Fibroblast of peridontal ligament (primary cell): ENCODE data around the gene ABCA10.
A peak's percentile ranks its signal among the peaks of the same experiment; 100 is the strongest.
"Not testable (repeated sequence)": the region's sequence is repeated elsewhere in the genome, so short reads cannot be mapped to it uniquely, and the experiment has no call there.

Experiments
- DNase-seq: peaks from one replicate; pipeline ENCODE4 v3.0.0-alpha.2; 2010; ENCODE audit errors: extremely low read depth

The ABCA10 gene

GRCh38 chr17:69227541-69227940 lies 1.1 kb downstream of the ABCA10 start:
- DNase-seq: no peak

DNA sequence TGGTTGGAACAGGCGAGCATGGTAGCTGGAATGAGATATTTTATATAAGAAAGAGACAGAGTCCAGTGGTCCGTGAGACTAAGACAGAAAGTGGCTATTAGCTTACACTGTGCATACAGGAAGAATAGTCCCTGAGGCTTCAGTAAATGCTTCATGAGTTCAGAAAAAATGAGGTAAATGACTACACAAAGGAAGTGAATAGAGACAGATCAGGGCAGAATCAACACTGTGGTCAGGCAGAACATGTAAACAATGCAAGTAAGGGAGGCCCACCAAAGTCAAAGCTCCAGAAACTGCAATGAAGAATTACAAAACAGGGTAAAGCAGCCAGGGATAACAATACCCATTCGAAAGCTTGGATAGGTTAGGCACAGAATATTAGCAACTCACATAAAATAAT lies 4.8 kb downstream of the ABCA10 start:
- peak; percentile 78 for DNase-seq

GRCh38 chr17:69222707-69223258 lies 5.8 kb downstream of the ABCA10 start:
- DNase-seq: no peak

DNA sequence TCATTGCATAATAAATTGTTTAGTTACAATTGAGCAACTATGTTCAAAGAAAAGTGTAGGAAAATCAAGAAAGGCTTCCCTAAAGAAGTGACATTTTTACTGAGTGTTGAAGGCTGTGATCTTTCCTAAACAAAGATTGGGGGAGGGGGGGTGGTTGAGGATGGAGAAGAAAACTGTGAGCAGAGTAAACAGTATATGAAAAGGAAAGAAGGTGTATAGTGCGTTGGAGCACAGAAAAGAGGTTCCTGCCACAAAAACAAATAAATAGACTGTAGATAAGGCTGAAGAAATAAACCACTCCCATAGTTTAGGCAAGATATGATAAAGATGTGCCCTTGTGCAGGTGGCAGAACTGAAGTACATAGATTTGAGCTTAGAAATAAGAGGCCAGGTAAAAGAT lies 8.5 kb downstream of the ABCA10 start:
- no peak for DNase-seq

GRCh38 chr17:69218986-69219385 lies 9.6 kb downstream of the ABCA10 start:
- no peak for DNase-seq

DNA sequence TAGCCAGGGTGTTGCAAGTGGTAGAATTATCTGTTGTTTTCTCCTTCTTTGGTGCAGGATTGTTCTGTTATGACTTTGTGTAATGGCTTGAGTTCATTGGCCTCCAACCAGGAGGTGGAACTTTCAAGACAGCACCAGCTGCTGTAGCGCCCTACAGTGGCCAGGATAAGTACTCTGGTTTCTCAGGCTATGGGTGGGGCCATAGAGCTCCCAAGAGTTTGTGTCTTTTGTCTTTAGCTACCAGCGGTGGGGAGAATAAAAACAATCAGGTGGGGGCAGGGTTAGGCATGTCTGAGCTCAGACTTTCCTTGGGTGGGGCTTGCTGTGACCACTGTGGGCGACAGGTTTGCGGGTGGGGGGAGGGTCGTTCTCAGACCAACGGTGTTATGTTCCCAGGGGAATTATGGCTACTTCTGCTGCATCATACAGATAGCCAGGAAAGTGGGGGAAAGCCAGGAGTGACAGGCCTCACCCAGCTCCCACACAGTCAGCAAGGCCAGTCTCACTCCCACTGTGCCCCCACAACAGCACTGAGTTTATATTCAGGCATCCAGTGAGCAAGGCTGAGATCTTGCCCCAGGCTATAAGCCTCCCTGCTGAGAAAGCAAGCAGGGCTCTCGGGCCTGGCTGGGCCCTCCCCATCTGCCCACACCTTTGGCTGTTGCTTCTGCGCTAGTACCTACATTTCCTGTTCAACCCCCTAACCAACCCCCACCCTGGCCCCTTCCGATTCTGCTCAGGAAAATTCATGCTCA lies 15.4 kb downstream of the ABCA10 start:
- no peak for DNase-seq

DNA sequence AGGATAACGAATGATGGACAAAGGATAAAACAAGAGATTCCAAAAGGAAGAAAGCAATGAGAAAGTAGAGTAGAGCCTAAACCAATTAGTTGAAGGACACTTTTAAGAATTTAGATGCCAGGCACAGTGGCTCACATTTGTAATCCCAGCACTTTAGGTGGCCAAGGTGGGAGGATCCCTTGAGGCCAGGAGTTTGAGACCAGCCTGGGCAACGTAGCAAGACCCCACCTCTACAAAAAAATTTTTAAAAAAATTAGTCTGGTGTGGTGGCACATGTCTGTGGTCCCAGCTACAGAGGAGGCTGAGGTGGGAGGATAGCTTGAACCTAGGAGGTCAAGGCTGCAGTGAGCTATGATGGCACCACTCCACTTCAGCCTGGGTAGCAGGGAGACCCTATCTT lies 20.0 kb downstream of the ABCA10 start:
- DNase-seq: no peak

DNA sequence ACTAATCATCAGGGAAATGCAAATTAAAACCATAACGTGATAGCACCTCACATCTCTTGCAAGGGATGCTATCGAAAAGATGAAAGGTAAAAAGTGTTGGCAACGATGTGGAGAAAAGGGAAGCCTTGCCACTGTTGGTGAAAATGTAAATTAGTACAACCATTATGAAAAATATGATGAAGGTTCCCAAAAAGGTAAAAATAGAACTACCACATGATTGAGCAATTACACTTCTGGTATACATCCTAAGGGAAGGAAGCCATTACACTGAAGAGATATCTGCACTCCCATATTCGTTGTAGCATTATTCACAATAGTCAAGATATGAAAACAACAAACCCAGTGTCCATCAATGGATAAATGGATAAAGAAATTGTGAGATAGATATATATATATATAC lies 21.5 kb downstream of the ABCA10 start:
- DNase-seq: no peak

- no peak for DNase-seq
These were observed 30.4 kb downstream of the ABCA10 start for GRCh38 chr17:69198238-69198637.

- not testable (repeated sequence) for DNase-seq
These were observed 32.4 kb downstream of the ABCA10 start for GRCh38 chr17:69196105-69196653.

DNA sequence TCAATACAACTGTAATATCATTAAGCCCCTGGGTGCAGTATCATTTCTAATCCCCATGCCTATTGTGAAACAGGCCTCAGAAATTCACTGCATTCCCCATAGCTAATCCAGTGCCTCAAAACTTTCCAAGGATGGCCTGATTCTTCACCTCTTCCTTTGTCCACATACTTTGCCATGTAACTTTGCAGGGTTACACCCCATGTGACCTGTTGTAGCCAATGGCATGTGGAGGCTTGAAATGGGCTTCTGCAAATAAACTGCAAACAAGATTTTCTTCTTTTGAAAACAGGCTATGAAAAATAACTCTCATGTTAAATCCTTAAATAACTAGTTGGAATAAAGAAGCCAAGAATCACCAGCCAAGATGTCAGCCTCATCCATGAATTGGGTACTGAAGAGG lies 35.9 kb downstream of the ABCA10 start:
- no peak for DNase-seq

GRCh38 chr17:69188796-69189195 lies 39.8 kb downstream of the ABCA10 start:
- DNase-seq: no peak

- DNase-seq: no peak
These were observed 40.6 kb downstream of the ABCA10 start for GRCh38 chr17:69188064-69188463.

DNA sequence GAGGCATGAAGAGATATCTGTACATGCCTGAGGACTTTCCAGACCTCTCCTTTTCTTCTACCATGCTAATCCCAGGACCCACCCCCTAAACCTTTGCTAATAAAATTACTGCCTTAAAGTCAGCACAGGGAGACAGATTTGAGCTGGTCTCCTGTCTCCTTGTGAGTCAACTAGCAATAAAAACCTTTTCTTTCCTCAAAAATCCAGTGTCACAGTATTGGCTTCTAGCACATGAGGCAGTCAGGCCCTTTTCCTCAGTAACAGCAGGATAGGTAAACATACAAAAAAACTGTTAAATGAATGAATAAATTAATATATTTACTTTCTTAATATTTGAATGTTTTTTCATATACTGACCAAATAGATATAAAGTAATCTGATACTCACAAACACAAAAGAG lies 41.3 kb downstream of the ABCA10 start:
- DNase-seq: no peak

GRCh38 chr17:69179227-69179952 lies 49.2 kb downstream of the ABCA10 start:
- peak; percentile 80 for DNase-seq

DNA sequence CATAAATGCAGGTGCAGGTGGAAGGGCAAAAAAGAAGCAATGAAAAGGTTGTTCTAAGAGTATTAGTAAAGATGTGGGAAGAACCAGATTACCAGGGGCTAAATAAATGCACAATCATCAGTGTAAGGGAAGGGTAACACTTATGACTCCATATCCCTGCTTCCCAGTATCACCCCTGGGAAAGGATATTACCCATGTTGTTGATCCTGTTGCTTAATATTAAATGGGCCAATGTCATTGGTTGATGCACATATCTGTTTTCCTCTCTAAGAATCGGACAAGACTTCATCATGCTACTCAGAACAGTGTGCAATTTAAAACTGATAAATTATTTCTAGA lies 52.2 kb downstream of the ABCA10 start:
- DNase-seq: no peak

DNA sequence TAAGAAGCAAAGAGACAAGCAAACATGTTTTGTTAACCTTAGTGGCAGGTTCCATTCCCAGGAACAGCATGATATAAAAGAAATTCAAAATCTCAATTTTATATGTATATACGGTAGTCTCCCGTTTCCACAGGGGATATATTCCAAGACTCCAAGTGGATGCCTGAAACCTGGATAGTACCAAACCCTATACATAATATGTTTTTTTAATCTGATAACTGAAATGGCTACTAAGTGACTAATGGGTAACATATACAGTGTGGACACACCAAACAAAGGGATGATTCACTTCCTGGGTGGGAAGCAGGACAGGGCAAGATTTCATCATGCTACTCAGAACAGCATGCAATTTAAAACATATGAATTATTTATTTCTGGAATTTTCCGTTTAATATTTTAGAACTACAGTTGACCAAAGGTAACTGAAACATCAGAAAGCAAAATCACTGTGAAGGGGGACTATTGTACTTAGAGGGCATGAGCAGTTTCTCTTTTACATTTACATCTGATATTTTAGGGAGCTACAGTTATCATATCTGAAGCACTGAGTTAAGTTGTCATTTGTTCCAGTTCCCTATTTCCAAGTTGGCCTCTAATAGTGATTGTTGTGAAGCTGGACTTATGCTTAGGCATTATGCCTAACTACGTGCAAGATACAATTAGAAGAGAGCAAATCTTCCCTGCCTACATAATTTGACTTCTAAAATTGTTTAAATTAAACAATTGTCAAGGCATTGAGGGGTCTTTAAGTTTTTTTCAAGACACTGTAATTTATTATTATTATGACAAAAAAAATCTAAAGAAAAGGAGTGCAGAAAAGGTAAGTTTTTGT lies 52.8 kb downstream of the ABCA10 start:
- peak; percentile 72 for DNase-seq

GRCh38 chr17:69175262-69175624 lies 53.4 kb downstream of the ABCA10 start:
- DNase-seq: no peak

DNA sequence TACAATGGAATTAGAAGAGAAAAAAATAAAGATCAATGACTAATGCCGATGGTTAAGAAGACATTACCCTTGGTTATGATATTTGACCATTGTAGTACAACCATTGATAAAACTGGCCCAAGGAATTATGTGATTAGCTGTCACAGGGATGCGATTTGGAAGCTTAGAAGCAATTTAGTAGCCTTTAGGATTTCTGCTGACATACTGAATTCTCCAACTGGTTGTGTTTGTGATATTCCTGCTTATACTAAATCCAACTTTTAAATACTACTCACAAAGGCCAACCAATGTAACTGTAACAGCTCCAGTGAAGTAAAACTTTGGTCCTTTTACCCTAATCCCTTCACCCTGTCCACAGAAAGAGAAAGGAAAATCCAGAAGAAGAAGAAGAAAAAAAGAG lies 55.5 kb downstream of the ABCA10 start:
- no peak for DNase-seq

DNA sequence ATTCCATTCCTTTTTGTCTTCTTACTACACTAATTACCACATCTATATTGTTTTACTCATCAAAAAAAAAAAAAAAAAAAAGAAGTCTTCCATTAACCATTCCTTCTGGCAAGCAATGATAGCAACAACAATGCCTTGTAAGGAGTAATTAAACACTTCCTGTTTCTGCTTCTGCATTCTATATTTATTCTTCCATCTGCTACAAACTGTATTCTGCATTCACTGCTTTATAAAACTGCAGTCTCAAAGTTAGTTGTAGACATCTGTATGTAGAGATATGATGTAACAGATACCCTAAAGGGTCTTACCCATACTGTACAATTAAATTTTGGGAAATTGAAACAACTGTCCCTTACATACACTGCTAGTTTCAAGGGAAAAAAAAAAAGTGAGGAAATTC lies 58.2 kb downstream of the ABCA10 start:
- DNase-seq: no peak

GRCh38 chr17:69168642-69169041 lies 60.0 kb downstream of the ABCA10 start:
- not testable (repeated sequence) for DNase-seq

DNA sequence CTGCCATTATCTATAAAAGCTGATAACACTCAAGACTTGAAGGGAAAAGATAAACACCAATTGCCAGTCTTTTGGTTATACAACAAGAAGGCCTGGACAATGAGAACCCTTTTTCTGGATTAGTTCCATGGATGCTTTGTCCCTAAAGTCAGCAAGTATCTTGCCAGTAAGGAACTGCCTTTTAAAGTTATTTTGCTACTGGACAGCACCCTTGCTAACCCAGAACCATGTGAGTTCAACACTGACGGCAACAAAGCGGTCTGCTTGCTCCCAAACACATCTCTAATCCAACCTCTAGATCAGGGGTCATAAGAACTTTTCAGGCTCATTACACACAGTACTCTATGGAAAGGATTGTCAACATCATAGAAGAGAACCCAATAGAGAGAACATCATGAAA lies 61.7 kb downstream of the ABCA10 start:
- no peak for DNase-seq
